Measurements from ENCODE around the gene ZNF90.
"Not testable (repeated sequence)": the region's sequence is repeated elsewhere in the genome, so short reads cannot be mapped to it uniquely, and the experiment has no call there.

DNA sequence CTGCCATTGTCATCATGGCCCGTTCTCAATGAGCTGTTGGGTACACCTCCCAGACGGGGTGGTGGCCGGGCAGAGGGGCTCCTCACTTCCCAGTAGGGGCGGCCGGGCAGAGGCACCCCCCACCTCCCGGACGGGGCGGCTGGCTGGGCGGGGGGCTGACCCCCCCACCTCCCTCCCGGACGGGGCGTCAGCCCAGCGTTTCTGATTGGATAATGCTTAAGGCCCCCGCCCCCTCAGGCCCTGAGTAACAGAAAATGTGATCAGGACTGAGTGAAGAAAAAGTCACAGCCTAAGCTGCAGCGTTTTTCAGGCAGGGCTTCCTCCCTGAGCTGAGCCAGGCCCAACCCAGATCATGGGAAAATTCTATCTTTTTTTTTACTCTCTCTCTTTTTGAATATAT, 74.7 kb downstream of the ZNF90 start:
- TF ChIP-seq TARDBP (IDR thresholded peaks at IDR 0.05); PKNOX1 (IDR thresholded peaks at IDR 0.05); FOXM1 (IDR thresholded peaks at IDR 0.05; ENCODE audit: borderline replicate concordance); NFRKB (IDR thresholded peaks at IDR 0.05); HDGF (IDR thresholded peaks at IDR 0.05; ENCODE audit: borderline replicate concordance): not testable (repeated sequence)

All from HEK293T (cell line).